ENCODE data around the gene WWOX.

WWOX gene

DNA sequence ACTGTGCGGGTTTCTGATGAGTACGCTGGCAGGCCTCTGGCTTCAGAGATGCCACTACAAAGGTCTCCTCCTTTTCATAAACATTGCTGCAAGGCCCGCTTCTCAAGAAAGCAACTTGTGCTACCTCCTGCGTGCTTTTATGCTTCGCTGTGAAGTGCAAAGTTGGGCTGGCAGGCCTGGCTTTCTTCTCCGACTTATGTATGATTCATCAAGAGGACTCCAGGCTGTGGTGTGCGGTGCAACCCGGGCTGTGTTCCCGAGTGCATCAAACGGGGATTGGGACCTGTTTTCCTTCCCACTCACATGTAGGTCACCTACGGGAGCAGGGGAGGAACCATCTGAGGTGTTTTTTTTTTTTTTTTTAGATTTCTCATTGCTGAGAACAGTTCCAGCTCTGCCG lies 534.1 kb downstream of the WWOX start:
- TF ChIP-seq EZH2 (optimal IDR thresholded peaks at IDR 0.05; ENCODE audit: low read depth, low read length) = no peak
- TF ChIP-seq EZH2phosphoT487 (IDR thresholded peaks at IDR 0.05; ENCODE audit: low read length) = no peak
- TF ChIP-seq, protein P1, sequence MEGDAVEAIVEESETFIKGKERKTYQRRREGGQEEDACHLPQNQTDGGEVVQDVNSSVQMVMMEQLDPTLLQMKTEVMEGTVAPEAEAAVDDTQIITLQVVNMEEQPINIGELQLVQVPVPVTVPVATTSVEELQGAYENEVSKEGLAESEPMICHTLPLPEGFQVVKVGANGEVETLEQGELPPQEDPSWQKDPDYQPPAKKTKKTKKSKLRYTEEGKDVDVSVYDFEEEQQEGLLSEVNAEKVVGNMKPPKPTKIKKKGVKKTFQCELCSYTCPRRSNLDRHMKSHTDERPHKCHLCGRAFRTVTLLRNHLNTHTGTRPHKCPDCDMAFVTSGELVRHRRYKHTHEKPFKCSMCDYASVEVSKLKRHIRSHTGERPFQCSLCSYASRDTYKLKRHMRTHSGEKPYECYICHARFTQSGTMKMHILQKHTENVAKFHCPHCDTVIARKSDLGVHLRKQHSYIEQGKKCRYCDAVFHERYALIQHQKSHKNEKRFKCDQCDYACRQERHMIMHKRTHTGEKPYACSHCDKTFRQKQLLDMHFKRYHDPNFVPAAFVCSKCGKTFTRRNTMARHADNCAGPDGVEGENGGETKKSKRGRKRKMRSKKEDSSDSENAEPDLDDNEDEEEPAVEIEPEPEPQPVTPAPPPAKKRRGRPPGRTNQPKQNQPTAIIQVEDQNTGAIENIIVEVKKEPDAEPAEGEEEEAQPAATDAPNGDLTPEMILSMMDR (IDR thresholded peaks at IDR 0.05; ENCODE audit: low read length) = no peak
- H4K20me1 ChIP-seq (ENCODE audit: insufficient read depth, low read length) = no peaks in the 10 kb centered on the region
- H3K36me3 ChIP-seq (replicated peaks; ENCODE audit: insufficient read depth, low read length) = no peaks in the 10 kb centered on the region
- no peaks in the 10 kb centered on the region for H3K9me3 ChIP-seq (replicated peaks; ENCODE audit: insufficient read depth, low read length)
- no peak overlapping the region for H3K27ac ChIP-seq (ENCODE audit: low read length)
- H3K79me2 ChIP-seq (ENCODE audit: low read length) = no peaks in the 10 kb centered on the region
- DNase-seq = no peak
- no peaks in the 10 kb centered on the region for H3F3A ChIP-seq (ENCODE audit: insufficient read depth, low read length)
- no peaks in the 10 kb centered on the region for H3K27me3 ChIP-seq (replicated peaks; ENCODE audit: insufficient read depth, low read length)
- H3K9me2 ChIP-seq (replicated peaks; ENCODE audit: insufficient read depth, low read length) = no peaks in the 10 kb centered on the region
- H3K9ac ChIP-seq (ENCODE audit: low read length) = no peak overlapping the region
- H3K4me1 ChIP-seq (ENCODE audit: low read length) = no peaks in the 10 kb centered on the region
- H3K4me2 ChIP-seq (ENCODE audit: low read depth, low read length) = no peak overlapping the region
- no peak overlapping the region for H2AFZ ChIP-seq (ENCODE audit: low read length)
- H3K4me3 ChIP-seq (ENCODE audit: low read length) = no peak overlapping the region

DNA sequence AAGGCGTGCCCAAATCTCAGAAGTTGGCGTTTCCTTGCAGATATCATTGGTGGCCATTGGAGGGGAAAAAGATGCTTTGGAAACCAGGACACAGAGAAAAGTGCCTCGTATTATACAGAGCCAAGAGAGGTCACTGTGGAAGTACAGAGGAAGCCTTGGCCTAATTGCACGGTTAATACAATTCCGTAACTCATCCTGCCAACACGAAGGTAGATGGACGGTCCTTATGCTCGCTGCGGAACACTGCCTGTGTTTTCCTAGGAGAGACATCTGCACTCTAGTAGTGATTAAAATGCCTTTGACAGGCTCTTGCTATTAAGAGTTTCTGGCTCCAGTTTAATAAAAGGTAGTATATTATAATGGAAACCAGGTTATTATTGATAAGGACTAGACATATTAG lies 536.4 kb downstream of the WWOX start:
- H2AFZ ChIP-seq (ENCODE audit: low read length) = no peak overlapping the region
- H3K4me3 ChIP-seq (ENCODE audit: low read length) = no peak overlapping the region
- H3K9me3 ChIP-seq (replicated peaks; ENCODE audit: insufficient read depth, low read length) = no peaks in the 10 kb centered on the region
- H3K4me1 ChIP-seq (ENCODE audit: low read length) = no peaks in the 10 kb centered on the region
- H3K4me2 ChIP-seq (ENCODE audit: low read depth, low read length) = no peak overlapping the region
- no peaks in the 10 kb centered on the region for H3K27me3 ChIP-seq (replicated peaks; ENCODE audit: insufficient read depth, low read length)
- H3F3A ChIP-seq (ENCODE audit: insufficient read depth, low read length) = no peaks in the 10 kb centered on the region
- no peaks in the 10 kb centered on the region for H4K20me1 ChIP-seq (ENCODE audit: insufficient read depth, low read length)
- H3K79me2 ChIP-seq (ENCODE audit: low read length) = no peaks in the 10 kb centered on the region
- H3K27ac ChIP-seq (ENCODE audit: low read length) = no peak overlapping the region
- TF ChIP-seq, protein P1 (IDR thresholded peaks at IDR 0.05; ENCODE audit: low read length) = no peak
- no peak overlapping the region for H3K9ac ChIP-seq (ENCODE audit: low read length)
- H3K9me2 ChIP-seq (replicated peaks; ENCODE audit: insufficient read depth, low read length) = no peaks in the 10 kb centered on the region
- no peaks in the 10 kb centered on the region for H3K36me3 ChIP-seq (replicated peaks; ENCODE audit: insufficient read depth, low read length)
- no peak for DNase-seq

DNA sequence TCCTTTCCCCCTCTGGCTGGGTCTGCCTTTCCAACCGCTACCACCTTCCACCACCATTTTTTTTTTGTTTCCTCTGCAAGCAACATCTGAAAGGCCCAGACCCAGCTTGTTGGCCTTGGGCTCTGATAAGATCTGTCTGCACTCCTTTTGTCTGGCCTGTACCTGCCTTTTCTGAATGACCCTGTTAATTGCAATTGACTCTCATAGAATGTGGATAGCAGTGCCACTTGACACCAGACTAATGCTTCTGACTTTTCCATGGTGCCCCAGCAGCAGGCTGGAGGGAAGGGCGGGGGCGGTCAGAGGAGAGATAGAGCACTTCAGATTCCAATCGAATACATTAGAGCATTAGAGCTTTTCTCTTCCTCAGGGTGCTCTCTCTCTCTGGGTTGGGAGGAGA lies 538.9 kb downstream of the WWOX start:
- H3K79me2 ChIP-seq (ENCODE audit: low read length) = no peaks in the 10 kb centered on the region
- no peaks in the 10 kb centered on the region for H4K20me1 ChIP-seq (ENCODE audit: insufficient read depth, low read length)
- no peak overlapping the region for H3K9ac ChIP-seq (ENCODE audit: low read length)
- H3K4me3 ChIP-seq (ENCODE audit: low read length) = no peak overlapping the region
- no peaks in the 10 kb centered on the region for H3K4me1 ChIP-seq (ENCODE audit: low read length)
- H3K4me2 ChIP-seq (ENCODE audit: low read depth, low read length) = no peak overlapping the region
- no peaks in the 10 kb centered on the region for H3K27me3 ChIP-seq (replicated peaks; ENCODE audit: insufficient read depth, low read length)
- no peaks in the 10 kb centered on the region for H3F3A ChIP-seq (ENCODE audit: insufficient read depth, low read length)
- H3K36me3 ChIP-seq (replicated peaks; ENCODE audit: insufficient read depth, low read length) = no peaks in the 10 kb centered on the region
- no peak for DNase-seq
- H3K27ac ChIP-seq (ENCODE audit: low read length) = no peak overlapping the region
- no peaks in the 10 kb centered on the region for H3K9me3 ChIP-seq (replicated peaks; ENCODE audit: insufficient read depth, low read length)
- no peaks in the 10 kb centered on the region for H3K9me2 ChIP-seq (replicated peaks; ENCODE audit: insufficient read depth, low read length)
- no peak overlapping the region for H2AFZ ChIP-seq (ENCODE audit: low read length)
- TF ChIP-seq EZH2phosphoT487 (IDR thresholded peaks at IDR 0.05; ENCODE audit: low read length) (no peak), EZH2 (optimal IDR thresholded peaks at IDR 0.05; ENCODE audit: low read depth, low read length) (no peak)
- TF ChIP-seq, protein P1 (IDR thresholded peaks at IDR 0.05; ENCODE audit: low read length) = no peak

Data from MM.1S (cell line).